KBM-7 (cell line): ENCODE data around the gene LDAH.

ENCODE experiments used
- DNase-seq: peaks from one replicate; pipeline ENCODE4 v3.0.0-alpha.2; 2015
- in situ Hi-C: fragments of 300-500 bp; cut with MboI; formaldehyde crosslinking; loops from 2 replicates; pipeline ENCODE4 v1.14.3; 2020; ENCODE audit warnings: low sequenced_read_pairs, low pct_unique_long_range_greater_than_20kb, mixed read lengths

The LDAH gene

GRCh38 chr2:20822535-20823490, at the start of gene LDAH:
TSS of gene LDAH (minus strand) at chr2:20823101. CDS start at chr2:20801463, 21,638 bp downstream.
- DNase-seq = peak; percentile 87
- in situ Hi-C loops = no loop called here

DNA sequence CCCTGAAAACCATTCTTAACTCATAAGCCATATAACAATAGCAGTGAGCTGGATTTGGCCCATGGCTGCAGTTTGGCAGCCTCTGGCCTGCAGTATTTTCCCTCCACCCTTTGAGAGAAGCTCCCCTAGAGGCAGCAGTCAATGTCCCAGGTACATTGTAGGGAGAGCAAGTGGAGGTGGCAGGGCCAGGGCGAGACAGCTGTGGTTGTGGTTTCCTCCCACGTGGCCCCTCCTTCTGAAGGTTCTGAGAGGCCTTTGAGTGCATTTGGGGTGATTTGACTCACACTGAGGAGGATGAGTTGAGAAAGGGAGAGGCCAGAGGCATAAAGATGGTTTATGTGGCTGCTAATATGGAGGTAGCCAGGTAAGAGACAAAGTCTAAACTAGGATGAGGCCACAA, 45.5 kb upstream of the LDAH start:
- peak; percentile 5 for DNase-seq
- in situ Hi-C loops = no loop called here

DNA sequence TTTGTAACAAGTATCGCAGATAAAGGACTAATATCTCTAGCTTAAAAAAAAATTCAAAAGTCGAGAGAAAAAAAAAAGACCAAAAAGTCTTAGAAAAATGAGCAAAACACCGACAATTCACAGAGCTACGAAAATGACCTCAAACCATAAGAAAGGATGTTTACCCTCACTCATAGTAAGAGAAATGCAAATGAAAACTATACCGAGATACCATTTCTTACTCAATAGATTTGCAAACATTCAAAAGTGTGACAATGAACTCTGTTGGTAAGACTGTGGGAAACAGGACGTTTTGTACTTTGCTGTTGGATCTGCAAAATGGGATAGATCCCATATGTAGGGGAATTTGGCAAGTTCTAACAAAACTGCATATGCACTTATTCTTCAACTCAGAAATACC, 39.9 kb upstream of the LDAH start:
- in situ Hi-C loops = no loop called here
- DNase-seq = no peak

- in situ Hi-C loops = no loop called here
- DNase-seq = no peak
These were observed 32.6 kb upstream of the LDAH start for GRCh38 chr2:20855456-20855855.

- DNase-seq = no peak
- in situ Hi-C loops = no loop called here
These were observed 29.8 kb upstream of the LDAH start for GRCh38 chr2:20852670-20853069.

DNA sequence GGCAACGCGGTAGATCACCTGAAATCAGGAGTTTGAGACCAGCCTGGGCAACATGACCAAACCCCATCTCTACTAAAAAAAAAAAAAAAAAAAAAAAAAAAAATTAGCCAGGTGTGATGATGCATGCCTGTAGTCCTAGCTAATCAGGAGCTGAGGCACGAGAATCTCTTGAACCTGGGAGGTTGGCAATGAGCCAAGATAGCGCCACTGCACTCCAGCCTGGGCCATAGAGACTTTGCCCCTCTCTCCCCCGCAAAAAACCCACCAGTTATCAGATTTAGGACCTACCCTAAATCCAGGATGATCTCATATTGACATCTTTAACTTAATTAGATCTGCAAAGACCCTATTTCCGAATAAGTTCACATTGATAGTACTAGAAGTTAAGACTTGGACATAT, 29.2 kb upstream of the LDAH start:
- no peak for DNase-seq
- in situ Hi-C loops = no loop called here

GRCh38 chr2:20844246-20844645, 21.3 kb upstream of the LDAH start:
- DNase-seq = no peak
- in situ Hi-C loops = no loop called here

DNA sequence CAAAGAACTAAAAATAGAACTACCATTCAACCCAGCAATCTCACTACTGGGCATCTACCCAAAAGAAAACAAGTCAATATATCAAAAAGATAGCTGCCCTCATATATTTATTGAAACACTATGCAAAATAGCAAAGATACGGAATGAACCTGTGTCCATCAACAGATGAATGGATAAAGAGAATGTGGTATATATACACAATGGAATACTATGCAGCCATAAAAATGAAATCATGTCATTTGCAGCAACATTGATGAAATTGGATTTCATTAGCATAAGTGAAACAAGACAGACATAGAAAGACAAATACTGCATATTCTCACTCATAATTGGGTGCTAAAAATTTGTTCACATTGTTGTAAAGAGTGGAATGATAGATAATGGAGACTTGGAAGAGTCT, 16.2 kb upstream of the LDAH start:
- in situ Hi-C loops = no loop called here
- DNase-seq = no peak

DNA sequence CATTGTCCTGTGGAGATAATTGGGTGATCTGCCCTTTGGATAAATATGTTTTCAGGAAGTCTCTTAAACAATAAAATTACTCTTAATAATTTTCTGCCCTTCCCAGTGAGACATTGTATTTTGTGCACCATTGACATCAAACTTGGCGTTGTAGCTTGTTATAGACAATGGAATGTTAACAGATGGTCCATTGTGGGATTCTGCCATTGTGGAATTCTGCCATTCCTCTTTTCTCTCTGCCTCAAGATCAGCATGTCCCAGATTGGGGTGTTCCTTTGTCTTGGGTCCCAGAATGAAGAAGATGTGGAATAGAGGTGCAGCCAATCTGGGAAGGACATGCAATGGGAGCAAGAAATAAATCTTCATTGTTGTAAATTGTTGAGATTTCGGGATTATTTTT, 15.1 kb upstream of the LDAH start:
- no peak for DNase-seq
- in situ Hi-C loops = no loop called here

GRCh38 chr2:20836521-20836920, 13.6 kb upstream of the LDAH start:
- in situ Hi-C loops = no loop called here
- no peak for DNase-seq

DNA sequence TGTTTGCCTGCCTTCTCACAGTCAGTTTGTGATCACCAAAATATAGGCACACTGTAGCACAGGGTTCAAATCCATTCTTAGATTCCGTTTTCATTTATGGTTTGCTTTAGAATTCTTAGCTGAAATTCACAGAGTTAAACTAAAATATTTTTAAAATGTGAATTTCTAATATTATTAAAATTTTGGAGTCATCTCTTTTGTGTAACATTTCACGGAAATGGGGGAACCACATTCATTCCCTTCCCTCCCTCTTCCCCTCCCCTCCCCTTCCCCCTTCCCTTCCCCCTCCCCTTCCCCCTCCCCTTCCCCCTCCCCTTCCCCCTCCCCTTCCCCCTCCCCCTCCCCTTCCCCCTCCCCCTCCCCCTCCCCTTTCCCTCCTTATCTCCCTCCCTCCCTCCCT, 11.4 kb upstream of the LDAH start:
- no peak for DNase-seq
- in situ Hi-C loops = no loop called here

- no peak for DNase-seq
- in situ Hi-C loops = no loop called here
These were observed 9.7 kb upstream of the LDAH start for GRCh38 chr2:20832606-20833005.

DNA sequence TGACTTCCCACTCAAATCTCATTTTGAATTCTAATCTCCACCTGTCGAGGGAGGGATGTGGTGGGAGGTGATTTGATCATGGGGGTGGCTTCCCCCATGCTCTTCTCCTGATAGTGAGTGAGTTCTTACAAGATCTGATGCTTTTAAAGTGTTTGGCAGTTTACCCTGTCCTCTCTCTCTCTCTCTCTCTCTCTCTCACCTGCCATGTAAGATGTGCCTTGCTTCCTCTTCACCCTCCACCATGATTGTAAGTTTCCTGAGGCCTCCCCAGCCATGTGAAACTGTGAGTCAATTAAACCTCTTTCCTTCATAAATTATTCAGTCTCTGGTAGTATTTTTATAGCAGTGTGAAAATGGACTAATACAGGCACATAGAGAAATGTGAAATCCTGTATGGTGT, 7.0 kb upstream of the LDAH start:
- in situ Hi-C loops = no loop called here
- DNase-seq = no peak

DNA sequence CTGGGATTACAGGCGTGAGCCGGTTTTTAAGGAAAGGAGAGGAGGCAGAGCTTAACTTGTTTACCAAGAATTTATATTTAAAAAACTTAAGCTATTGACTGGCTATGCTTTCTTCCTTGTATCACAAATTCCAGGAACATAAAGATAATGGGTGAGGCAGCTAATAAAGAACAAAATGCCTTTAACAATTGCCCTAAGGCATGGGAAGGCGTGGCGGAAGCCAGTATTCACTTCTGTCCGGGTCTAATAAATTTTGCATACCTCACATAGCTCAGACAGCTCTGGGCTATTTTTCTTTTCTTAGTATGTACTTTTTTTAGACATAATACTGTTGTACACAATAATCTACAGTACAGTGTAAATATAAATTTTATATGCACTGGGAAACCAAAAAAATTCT, 1.0 kb upstream of the LDAH start:
- no peak for DNase-seq
- in situ Hi-C loops = no loop called here

DNA sequence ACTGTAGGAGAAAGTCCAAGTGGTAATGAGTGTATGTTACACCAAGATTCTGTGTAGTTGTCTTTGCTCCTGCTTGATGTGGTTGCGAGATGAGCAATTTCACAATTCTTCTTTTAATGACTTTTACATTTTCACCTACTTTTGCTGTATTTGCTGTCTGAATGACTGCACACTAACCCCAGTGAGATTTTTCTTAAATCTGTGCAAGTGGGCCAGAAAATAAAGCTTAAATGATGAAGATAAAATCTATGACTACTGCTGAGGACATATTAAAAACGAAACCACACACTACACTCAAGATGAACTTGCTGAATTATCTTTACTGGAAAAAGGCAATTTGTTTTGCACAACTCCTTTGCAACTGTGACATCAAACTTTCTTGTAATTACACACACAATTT, 4.1 kb downstream of the LDAH start:
- no peak for DNase-seq
- in situ Hi-C loops = no loop called here

DNA sequence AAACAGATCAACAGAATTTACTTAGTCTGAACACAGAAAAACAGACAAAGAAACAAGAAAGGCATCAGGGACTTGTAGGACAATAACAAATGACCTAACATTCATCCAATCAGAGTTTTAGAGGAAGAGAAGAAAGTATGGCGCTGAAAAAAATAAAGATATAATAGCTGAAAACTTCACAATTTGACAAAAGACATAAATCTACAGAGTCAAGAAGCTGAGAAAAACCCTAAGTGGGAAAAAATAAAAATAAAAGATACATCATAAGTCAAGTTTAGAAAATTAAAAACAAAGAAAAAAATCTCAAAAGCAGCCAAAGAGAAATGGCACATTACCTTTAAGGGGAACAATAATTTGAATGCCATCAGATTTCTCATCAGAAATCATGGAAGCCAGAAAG, 7.7 kb downstream of the LDAH start:
- in situ Hi-C loops = no loop called here
- DNase-seq = no peak

- DNase-seq = no peak
- in situ Hi-C loops = no loop called here
These were observed 10.1 kb downstream of the LDAH start for GRCh38 chr2:20812779-20813178.

GRCh38 chr2:20806286-20806685, 16.6 kb downstream of the LDAH start:
- in situ Hi-C loops = no loop called here
- DNase-seq = no peak

GRCh38 chr2:20803974-20804373, 18.9 kb downstream of the LDAH start:
- in situ Hi-C loops = no loop called here
- DNase-seq = no peak

DNA sequence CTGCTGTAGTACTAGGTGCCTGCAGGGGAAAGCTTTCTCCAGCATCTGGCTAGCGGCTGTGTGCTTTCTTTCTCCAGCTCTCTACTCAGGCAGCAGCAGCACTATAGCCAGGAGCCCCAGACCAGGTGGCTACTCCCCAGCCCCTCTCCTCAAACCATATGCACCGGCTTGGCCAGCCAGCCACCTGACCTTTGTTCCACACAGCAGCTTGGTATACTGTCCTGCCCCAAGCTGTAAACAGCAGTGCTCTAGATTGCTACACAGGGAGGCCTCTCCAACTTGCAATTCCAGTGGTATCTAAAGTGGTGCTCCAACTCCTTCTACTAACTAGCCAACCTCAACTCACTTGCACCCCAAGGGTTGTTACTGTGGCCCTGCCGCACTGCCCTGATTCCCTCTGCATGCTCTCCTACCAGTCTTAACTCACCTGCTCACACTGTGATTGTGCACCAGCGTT, 19.6 kb downstream of the LDAH start:
- no peak for DNase-seq
- in situ Hi-C loops = no loop called here

DNA sequence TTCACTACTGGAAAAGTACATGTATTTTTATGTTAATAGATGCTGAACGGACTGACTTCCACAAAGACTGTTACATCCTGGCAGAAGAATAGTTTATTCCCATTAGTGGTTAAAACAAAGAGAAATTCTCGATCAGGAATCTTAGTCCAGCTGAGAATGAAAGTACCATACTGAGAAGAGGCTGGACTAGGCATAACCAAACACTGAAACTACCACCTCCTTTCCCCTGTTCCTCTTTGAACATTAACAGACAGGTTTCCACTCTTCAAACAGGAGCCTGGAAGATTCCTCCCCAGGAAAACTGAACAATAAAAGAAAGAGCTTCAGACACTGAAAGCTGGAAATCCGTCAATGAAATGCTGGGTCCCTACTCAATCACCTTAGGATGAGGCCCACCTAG, 25.8 kb downstream of the LDAH start:
- DNase-seq = no peak
- in situ Hi-C loops = no loop called here
